Stomach (tissue), 9 donors: ENCODE data around the gene CEACAM16. TPM values are rescaled to one million over a fixed set of nuclear protein-coding genes. Genes with fewer than 3 reads are reported as not detected.
"Not testable (repeated sequence)": the region's sequence is repeated elsewhere in the genome, so short reads cannot be mapped to it uniquely, and the experiment has no call there.

Experiments used
- DNase-seq, 2 donors: peaks; one replicate each; pipeline versions ENCODE4 v3.0.0 to v3.0.0-alpha.2; 2013 to 2019
- H3K27ac ChIP-seq, 5 donors: fragments of 200-600 bp in 4 of 5; sonication (generic) in 4 of 5; one replicate each; pipeline ENCODE4 v1.5.1; 2013 to 2019; ENCODE audit warnings: mild to moderate bottlenecking in 1 of 5, moderate library complexity in 1 of 5
- H3K27me3 ChIP-seq, 3 donors: fragments of 200-600 bp; sonication (generic); one replicate each; pipeline ENCODE4 v1.5.1; 2017 to 2019; ENCODE audit warnings: mixed run types in 1 of 3
- H3K36me3 ChIP-seq, 4 donors: fragments of 200-600 bp; sonication (generic); 1 replicate in 3 of 4; 2 replicates in 1 of 4; pipeline ENCODE4 v1.5.1; 2016 to 2019
- H3K4me1 ChIP-seq, 4 donors: fragments of 200-600 bp; sonication (generic); one replicate each; pipeline ENCODE4 v1.5.1; 2016 to 2019
- H3K4me3 ChIP-seq, 4 donors: fragments of 200-600 bp; sonication (generic) in 3 of 4; one replicate each; pipeline ENCODE4 v1.5.1; 2016 to 2019; ENCODE audit warnings: mild to moderate bottlenecking in 1 of 4
- H3K9me3 ChIP-seq, 4 donors: fragments of 200-600 bp; sonication (generic); one replicate each; pipeline ENCODE4 v1.5.1; 2016 to 2019
- EP300 ChIP-seq: sonication (generic); formaldehyde crosslinking; IDR thresholded peaks from one replicate; pipeline ENCODE4 v1.6.1; 2017; ENCODE audit warnings: antibody characterized with exemption
- POLR2A ChIP-seq, 4 donors: fragments of 450-650 bp; IDR thresholded peaks; one replicate each; pipeline ENCODE4 v1.6.1; 2016; ENCODE audit warnings: antibody characterized with exemption in 4 of 4, control low read depth in 2 of 4, mild to moderate bottlenecking in 1 of 4, moderate library complexity in 1 of 4
- POLR2AphosphoS5 ChIP-seq, 3 donors: sonication (generic); formaldehyde crosslinking; IDR thresholded peaks; one replicate each; pipeline ENCODE4 v1.6.1; 2016; ENCODE audit warnings: antibody characterized with exemption in 3 of 3
- WGBS, 5 donors: extraction: QIAGEN DNeasy Blood & Tissue Kit in 3 of 5; methylation state at CpG; one replicate each; pipeline versions ENCODE4 v1.1.5 to v1.1.7; 2013 to 2018; 5-methylcytosine and 5-hydroxymethylcytosine counted together
- intact Hi-C: fragments of 100-400 bp; cut with DNase I; formaldehyde crosslinking; loops from one replicate; pipeline ENCODE4 v1.15.1; 2023; ENCODE audit warnings: low total_unique reads
- polyA plus RNA-seq, 3 donors: library from polyadenylated mRNA; stranded (reverse); fragments of 200-250 nt; gene quantifications; one replicate each; pipeline ENCODE4 v1.2.3, GENCODE V29; 2013
- total RNA-seq, 5 donors: library from RNA; depleted of rRNA; stranded (reverse); fragments of >200 nt; gene quantifications; one replicate each; pipeline versions ENCODE4 v1.1.0 to v1.2.3, GENCODE V29; 2014 to 2016
- TF ChIP-seq, protein P1 (sequence below), 7 experiments: fragments of 450-650 bp in 4 of 7; fragments of 200-600 bp in 3 of 7; sonication (generic) in 3 of 7; IDR thresholded peaks; one replicate each; pipeline ENCODE4 v1.5.1; 2016 to 2019; ENCODE audit warnings: antibody characterized with exemption in 7 of 7, control low read depth in 2 of 7, mild to moderate bottlenecking in 1 of 7
- donor health status: healthy with polysubstance abuse.
- donor health status: Bipolar disorder and iron deficiency.
- donor health status: healthy.

The CEACAM16 gene
- total and polyA plus RNA-seq, 8 donors: not detected

GRCh38 chr19:44706506-44707236, 7.7 kb downstream of the CEACAM16 start:
- Histone ChIP-seq H3K9me3 (no peaks in the 10 kb centered on the region), H3K36me3 (no peaks in the 10 kb centered on the region), H3K27ac (no peak overlapping the region), H3K4me3 (no peak overlapping the region), H3K27me3 (no peaks in the 10 kb centered on the region), H3K4me1 (no peaks in the 10 kb centered on the region)
- WGBS, 5 donors: 87 to 93% (median 91%) methylated on average over 5 to 6 of the region's 6 CpGs
- intact Hi-C loops: no loop called here
- TF ChIP-seq, protein P1, sequence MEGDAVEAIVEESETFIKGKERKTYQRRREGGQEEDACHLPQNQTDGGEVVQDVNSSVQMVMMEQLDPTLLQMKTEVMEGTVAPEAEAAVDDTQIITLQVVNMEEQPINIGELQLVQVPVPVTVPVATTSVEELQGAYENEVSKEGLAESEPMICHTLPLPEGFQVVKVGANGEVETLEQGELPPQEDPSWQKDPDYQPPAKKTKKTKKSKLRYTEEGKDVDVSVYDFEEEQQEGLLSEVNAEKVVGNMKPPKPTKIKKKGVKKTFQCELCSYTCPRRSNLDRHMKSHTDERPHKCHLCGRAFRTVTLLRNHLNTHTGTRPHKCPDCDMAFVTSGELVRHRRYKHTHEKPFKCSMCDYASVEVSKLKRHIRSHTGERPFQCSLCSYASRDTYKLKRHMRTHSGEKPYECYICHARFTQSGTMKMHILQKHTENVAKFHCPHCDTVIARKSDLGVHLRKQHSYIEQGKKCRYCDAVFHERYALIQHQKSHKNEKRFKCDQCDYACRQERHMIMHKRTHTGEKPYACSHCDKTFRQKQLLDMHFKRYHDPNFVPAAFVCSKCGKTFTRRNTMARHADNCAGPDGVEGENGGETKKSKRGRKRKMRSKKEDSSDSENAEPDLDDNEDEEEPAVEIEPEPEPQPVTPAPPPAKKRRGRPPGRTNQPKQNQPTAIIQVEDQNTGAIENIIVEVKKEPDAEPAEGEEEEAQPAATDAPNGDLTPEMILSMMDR (IDR thresholded peaks at IDR 0.05): no peak
- TF ChIP-seq POLR2A (IDR thresholded peaks at IDR 0.05): no peak
- TF ChIP-seq POLR2AphosphoS5 (IDR thresholded peaks at IDR 0.05): no peak
- TF ChIP-seq EP300: no peak
- no peak for DNase-seq

DNA sequence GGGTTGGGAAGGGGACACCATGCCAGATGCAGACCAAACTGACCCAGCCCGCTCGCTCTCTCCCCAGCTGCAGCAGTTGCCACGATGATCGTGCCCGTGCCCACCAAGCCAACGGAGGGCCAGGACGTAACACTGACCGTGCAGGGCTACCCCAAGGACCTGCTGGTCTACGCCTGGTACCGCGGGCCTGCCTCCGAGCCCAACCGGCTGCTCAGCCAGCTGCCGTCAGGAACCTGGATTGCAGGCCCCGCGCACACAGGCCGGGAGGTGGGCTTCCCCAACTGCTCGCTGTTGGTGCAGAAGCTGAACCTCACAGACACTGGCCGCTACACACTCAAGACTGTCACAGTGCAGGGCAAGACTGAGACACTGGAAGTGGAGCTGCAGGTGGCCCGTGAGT, 8.8 kb downstream of the CEACAM16 start:
- TF ChIP-seq EP300 (no peak), POLR2A (IDR thresholded peaks at IDR 0.05) (no peak), POLR2AphosphoS5 (IDR thresholded peaks at IDR 0.05) (no peak)
- TF ChIP-seq, protein P1 (IDR thresholded peaks at IDR 0.05): no peak

DNA sequence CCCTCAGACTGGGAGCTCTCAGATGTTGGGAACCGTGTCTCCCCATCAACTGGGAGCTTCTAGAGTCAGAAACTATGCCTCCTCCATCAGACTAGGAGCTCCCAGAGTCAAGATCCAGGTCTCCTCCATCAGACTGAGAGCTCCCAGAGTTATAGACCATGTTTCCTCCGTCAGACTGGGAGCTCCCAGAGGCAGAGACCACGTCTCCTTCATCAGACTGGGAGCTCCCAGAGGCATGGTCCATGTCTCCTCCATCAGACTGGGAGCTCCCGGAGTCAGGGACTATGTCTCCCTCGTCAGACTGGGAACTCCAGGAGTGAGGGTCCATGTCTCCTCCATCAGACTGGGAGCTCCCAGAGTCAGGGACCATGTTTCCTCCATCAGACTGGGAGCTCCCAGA, 10.0 kb downstream of the CEACAM16 start:
- intact Hi-C loops: no loop called here
- Histone ChIP-seq H3K4me3 (no peak overlapping the region), H3K36me3 (no peaks in the 10 kb centered on the region), H3K27ac (no peak overlapping the region), H3K4me1 (no peaks in the 10 kb centered on the region), H3K9me3 (no peaks in the 10 kb centered on the region), H3K27me3 (no peaks in the 10 kb centered on the region)
- DNase-seq: no peak
- WGBS, 5 donors: 69 to 93% (median 88%) methylated on average over 2 to 5 of the region's 5 CpGs
- TF ChIP-seq, protein P1 (IDR thresholded peaks at IDR 0.05): no peak
- TF ChIP-seq EP300 (no peak), POLR2A (IDR thresholded peaks at IDR 0.05) (no peak), POLR2AphosphoS5 (IDR thresholded peaks at IDR 0.05) (no peak)

More for the DNA sequence above, 8.8 kb downstream of the CEACAM16 start:
- no peaks in the 10 kb centered on the region for H3K36me3 ChIP-seq
- 92 to 98% (median 96%) methylated on average over 10 to 20 of the region's 20 CpGs for WGBS, 5 donors
- H3K4me3 ChIP-seq: no peak overlapping the region
- no peaks in the 10 kb centered on the region for H3K4me1 ChIP-seq
- no peak for DNase-seq
- no peaks in the 10 kb centered on the region for H3K27me3 ChIP-seq
- no peak overlapping the region for H3K27ac ChIP-seq
- H3K9me3 ChIP-seq: no peaks in the 10 kb centered on the region
- intact Hi-C loops: no loop called here

DNA sequence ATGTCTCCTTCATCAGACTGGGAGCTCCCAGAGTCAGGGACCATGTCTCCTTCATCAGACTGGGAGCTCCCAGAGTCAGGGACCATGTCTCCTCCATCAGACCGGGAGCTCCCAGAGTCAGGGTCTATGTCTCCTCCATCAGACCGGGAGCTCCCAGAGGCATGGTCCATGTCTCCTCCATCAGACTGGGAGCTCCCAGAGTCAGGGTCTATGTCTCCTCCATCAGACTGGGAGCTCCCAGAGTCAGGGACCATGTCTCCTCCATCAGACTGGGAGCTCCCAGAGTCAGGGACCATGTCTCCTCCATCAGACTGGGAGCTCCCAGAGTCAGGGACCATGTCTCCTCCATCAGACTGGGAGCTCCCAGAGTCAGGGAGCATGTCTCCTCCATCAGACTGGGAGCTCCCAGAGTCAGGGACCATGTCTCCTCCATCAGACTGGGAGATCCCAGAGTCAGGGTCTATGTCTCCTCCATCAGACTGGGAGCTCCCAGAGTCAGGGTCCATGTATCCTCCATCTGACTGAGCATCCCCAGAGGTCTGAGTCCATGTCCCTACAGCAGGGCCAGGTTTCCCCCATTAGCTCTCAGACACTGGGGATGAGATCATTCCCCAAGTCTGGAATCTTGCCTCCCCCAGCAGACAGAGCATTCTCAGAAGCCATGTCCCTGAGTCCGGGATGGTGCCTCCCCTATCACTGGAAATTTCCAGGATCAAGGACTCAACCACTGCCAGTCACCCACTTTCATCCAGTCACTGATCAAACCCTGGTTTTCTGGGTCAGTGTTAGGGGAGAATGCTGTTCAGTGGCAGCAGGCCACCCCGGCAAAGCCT, 10.7 kb downstream of the CEACAM16 start:
- not testable (repeated sequence) for H3K4me1 ChIP-seq, H3K27me3 ChIP-seq, DNase-seq, H3K9me3 ChIP-seq, H3K4me3 ChIP-seq, H3K36me3 ChIP-seq, H3K27ac ChIP-seq
- intact Hi-C loops: loop anchor here (10.0 kb wide), 1 partner anchor 125 kb away; no protein-coding TSS in a partner anchor
- WGBS, 5 donors: 79 to 88% (median 85%) methylated on average over 2 to 4 of the region's 4 CpGs
